GM23338 (cell line): ENCODE data around the gene CDKN1C. TPM values are rescaled to one million over a fixed set of nuclear protein-coding genes. Genes with fewer than 3 reads are reported as not detected.

ENCODE experiments used
- ATAC-seq: fragments of 200-7000 bp; cut with Tn5 transposase; 3 replicates; pipeline ENCODE4 v1.9.1; 2020
- DNase-seq: peaks from one replicate; pipeline ENCODE4 v3.0.0-alpha.2; 2015; ENCODE audit warnings: low spot score
- H2AFZ ChIP-seq: fragments of 200-600 bp; sonication (generic); 2 replicates; pipeline ENCODE4 v1.8.0; 2016; ENCODE audit warnings: antibody characterized with exemption, mild to moderate bottlenecking, moderate library complexity
- H3F3A ChIP-seq: fragments of 200-600 bp; sonication (generic); replicated peaks from 2 replicates; pipeline ENCODE4 v1.8.0; 2017; ENCODE audit warnings: antibody characterized with exemption, mixed run types, low read depth
- H3K27ac ChIP-seq: fragments of 200-600 bp; sonication (generic); 2 replicates; pipeline ENCODE4 v1.6.1; 2016; ENCODE audit warnings: low read depth
- H3K27me3 ChIP-seq: fragments of 200-600 bp; sonication (generic); 2 replicates; pipeline ENCODE4 v1.8.0; 2016; ENCODE audit warnings: mild to moderate bottlenecking, mixed run types, moderate library complexity; ENCODE audit not compliant: insufficient read depth
- H3K36me3 ChIP-seq: fragments of 200-600 bp; sonication (generic); 2 replicates; pipeline ENCODE4 v1.8.0; 2016; ENCODE audit warnings: mild to moderate bottlenecking; ENCODE audit not compliant: insufficient read depth
- H3K4me1 ChIP-seq: fragments of 200-600 bp; sonication (generic); 2 replicates; pipeline ENCODE4 v1.8.0; 2016; ENCODE audit warnings: mild to moderate bottlenecking, moderate library complexity; ENCODE audit not compliant: insufficient read depth
- H3K4me2 ChIP-seq: fragments of 200-600 bp; sonication (generic); 2 replicates; pipeline ENCODE4 v1.7.1; 2017; ENCODE audit warnings: mixed run types
- H3K4me3 ChIP-seq: fragments of 200-600 bp; sonication (generic); 2 replicates; pipeline ENCODE4 v1.6.1; 2016; ENCODE audit warnings: mixed run types
- H3K79me2 ChIP-seq: fragments of 200-600 bp; sonication (generic); replicated peaks from 2 replicates; pipeline ENCODE4 v1.8.0; 2017; ENCODE audit warnings: mild to moderate bottlenecking; ENCODE audit not compliant: insufficient read depth
- H3K9me2 ChIP-seq: fragments of 200-600 bp; sonication (generic); 2 replicates; pipeline ENCODE4 v1.8.0; 2017; ENCODE audit not compliant: insufficient read depth
- H4K20me1 ChIP-seq: fragments of 200-600 bp; sonication (generic); replicated peaks from 2 replicates; pipeline ENCODE4 v1.8.0; 2017; ENCODE audit warnings: mild to moderate bottlenecking; ENCODE audit not compliant: insufficient read depth
- H3K27ac Mint-ChIP-seq: 2 replicates; pipeline ENCODE4 v1.8.0; 2020; ENCODE audit warnings: inconsistent platforms, mild to moderate bottlenecking, moderate library complexity, mixed read lengths
- H3K27me3 Mint-ChIP-seq: 3 replicates; pipeline ENCODE4 v1.8.0; 2022; ENCODE audit warnings: low read depth, mild to moderate bottlenecking, moderate library complexity, mixed read lengths, inconsistent platforms; ENCODE audit not compliant: insufficient read depth, poor library complexity
- H3K36me3 Mint-ChIP-seq: 3 replicates; pipeline ENCODE4 v1.8.0; 2021; ENCODE audit warnings: low read depth, mild to moderate bottlenecking, inconsistent platforms, moderate library complexity, mixed read lengths
- H3K4me1 Mint-ChIP-seq: 3 replicates; pipeline ENCODE4 v1.8.0; 2020; ENCODE audit warnings: mild to moderate bottlenecking, inconsistent platforms, mixed read lengths
- H3K4me3 Mint-ChIP-seq: 3 replicates; pipeline ENCODE4 v1.8.0; 2021; ENCODE audit warnings: moderate library complexity, mild to moderate bottlenecking, inconsistent platforms, mixed read lengths
- H3K9me3 Mint-ChIP-seq: 3 replicates; pipeline ENCODE4 v1.8.0; 2020; ENCODE audit warnings: moderate library complexity, mild to moderate bottlenecking, inconsistent platforms, mixed read lengths
- CREB1 ChIP-seq: fragments of 250-450 bp; sonication (Bioruptor Pico); IDR thresholded peaks from 2 replicates; pipeline ENCODE4 v1.5.0; 2020; ENCODE audit warnings: low read depth, mild to moderate bottlenecking, moderate library complexity
- CTCF ChIP-seq, 2 experiments: fragments of 200-600 bp in 1 of 2; sonication (generic) in 1 of 2; conservative IDR thresholded peaks; 2 replicates each; pipeline versions ENCODE4 v1.5.1 to v1.6.1; 2016 to 2017; ENCODE audit warnings: antibody characterized with exemption in 2 of 2, low read depth in 2 of 2, mild to moderate bottlenecking in 2 of 2, moderate library complexity in 1 of 2
- ETS1 ChIP-seq: IDR thresholded peaks from 2 replicates; pipeline ENCODE4 v1.6.1; 2016; ENCODE audit warnings: antibody characterized with exemption
- EZH2 ChIP-seq: fragments of 200-600 bp; sonication (generic); IDR thresholded peaks from one replicate; pipeline ENCODE4 v1.8.0; 2017; ENCODE audit warnings: antibody characterized with exemption, mild to moderate bottlenecking, low read depth; ENCODE audit not compliant: unreplicated experiment
- EZH2phosphoT487 ChIP-seq: fragments of 200-600 bp; sonication (generic); IDR thresholded peaks from one replicate; pipeline ENCODE4 v1.8.1; 2018; ENCODE audit warnings: antibody characterized with exemption; ENCODE audit not compliant: unreplicated experiment
- JUNB ChIP-seq: IDR thresholded peaks from one replicate; pipeline ENCODE4 v1.6.1; 2016; ENCODE audit warnings: antibody characterized with exemption; ENCODE audit not compliant: unreplicated experiment
- NANOG ChIP-seq: IDR thresholded peaks from 2 replicates; pipeline ENCODE4 v1.6.1; 2016; ENCODE audit warnings: antibody characterized with exemption, borderline replicate concordance
- POLR2AphosphoS5 ChIP-seq: IDR thresholded peaks from 2 replicates; pipeline ENCODE4 v1.6.1; 2016; ENCODE audit warnings: antibody characterized with exemption, low read depth
- REST ChIP-seq: IDR thresholded peaks from one replicate; pipeline ENCODE4 v1.6.1; 2018; ENCODE audit warnings: antibody characterized with exemption; ENCODE audit not compliant: unreplicated experiment
- STAT1 ChIP-seq: IDR thresholded peaks from one replicate; pipeline ENCODE4 v1.6.1; 2016; ENCODE audit warnings: antibody characterized with exemption; ENCODE audit not compliant: unreplicated experiment
- ZNF114 ChIP-seq: fragments of 250-450 bp; sonication (Bioruptor Pico); IDR thresholded peaks from 2 replicates; pipeline ENCODE4 v1.5.0; 2020; ENCODE audit warnings: mild to moderate bottlenecking, moderate library complexity
- ZNF331 ChIP-seq: fragments of 250-450 bp; sonication (Bioruptor Pico); IDR thresholded peaks from 2 replicates; pipeline ENCODE4 v1.5.0; 2020; ENCODE audit warnings: low read depth, mild to moderate bottlenecking, moderate library complexity
- ZNF462 ChIP-seq: fragments of 250-450 bp; sonication (Bioruptor Pico); IDR thresholded peaks from 2 replicates; pipeline ENCODE4 v1.5.0; 2020; ENCODE audit warnings: mild to moderate bottlenecking, moderate library complexity
- polyA plus RNA-seq: library from polyadenylated mRNA; unstranded; fragments of >200 nt; fragmentation: Nextera tagmentation; extraction: Ambion mirVana; gene quantifications from 2 replicates; pipeline ENCODE4 v1.2.1, GENCODE V29; 2016
- total RNA-seq: library from RNA; depleted of rRNA; stranded (reverse); fragments of >200 nt; shearing (Covaris generic); gene quantifications from 2 replicates; pipeline ENCODE4 v1.2.3, GENCODE V29; 2014

The CDKN1C gene
- total and polyA plus RNA-seq, 2 experiments from 2014 or later = 19.3 to 23.5 TPM

- H3K27me3 Mint-ChIP-seq = peaks cover 74% of the 10 kb centered on the region
- peaks cover 23% of the 10 kb centered on the region; the same call in 1 of the 2 replicates for H3F3A ChIP-seq
- peaks cover 91% of the 10 kb centered on the region for H3K27me3 ChIP-seq
- H3K9me2 ChIP-seq = no peaks in the 10 kb centered on the region
- no peak overlapping the region; the same call in 2 of the 3 replicates for H3K4me3 Mint-ChIP-seq
- H4K20me1 ChIP-seq = no peaks in the 10 kb centered on the region
- H3K4me2 ChIP-seq = no peak overlapping the region
- peaks cover 5% of the 10 kb centered on the region; the same call in 1 of the 3 replicates for H3K36me3 Mint-ChIP-seq
- H3K4me1 ChIP-seq = peaks cover 42% of the 10 kb centered on the region
- H3K27ac Mint-ChIP-seq = no peak overlapping the region
- no peak for ATAC-seq
- no peak overlapping the region for H2AFZ ChIP-seq
- no peak for DNase-seq
- H3K9me3 Mint-ChIP-seq = peaks cover 8% of the 10 kb centered on the region
- H3K4me3 ChIP-seq = no peak overlapping the region; the same call in 1 of the 2 replicates
- H3K36me3 ChIP-seq = no peaks in the 10 kb centered on the region
- H3K79me2 ChIP-seq = no peaks in the 10 kb centered on the region
- TF ChIP-seq REST (no peak), ZNF114 (CRISPR knock-in tag) (no peak), NANOG (no peak), ZNF462 (CRISPR knock-in tag) (no peak), ETS1 (no peak), EZH2phosphoT487 (no peak), EZH2 (no peak), STAT1 (no peak), ZNF331 (CRISPR knock-in tag) (no peak), JUNB (no peak), CTCF (conservative IDR thresholded peaks at IDR 0.05; ENCODE audit: low read depth in 2 of 2) (no peak), CREB1 (CRISPR knock-in tag) (no peak), POLR2AphosphoS5 (no peak)
- H3K4me1 Mint-ChIP-seq = peaks cover 47% of the 10 kb centered on the region
- no peak overlapping the region for H3K27ac ChIP-seq
Observed at GRCh38 chr11:2867142-2867541, 18.4 kb downstream of the CDKN1C start.
